ENCODE measurements around the gene ZNF652. TPM values are rescaled to one million over a fixed set of nuclear protein-coding genes. Genes with fewer than 3 reads are reported as not detected.
"Not testable (repeated sequence)": the region's sequence is repeated elsewhere in the genome, so short reads cannot be mapped to it uniquely, and the experiment has no call there.

Gene ZNF652
- total RNA-seq, 1 donor from 2014 or later, result 27.5 TPM

DNA sequence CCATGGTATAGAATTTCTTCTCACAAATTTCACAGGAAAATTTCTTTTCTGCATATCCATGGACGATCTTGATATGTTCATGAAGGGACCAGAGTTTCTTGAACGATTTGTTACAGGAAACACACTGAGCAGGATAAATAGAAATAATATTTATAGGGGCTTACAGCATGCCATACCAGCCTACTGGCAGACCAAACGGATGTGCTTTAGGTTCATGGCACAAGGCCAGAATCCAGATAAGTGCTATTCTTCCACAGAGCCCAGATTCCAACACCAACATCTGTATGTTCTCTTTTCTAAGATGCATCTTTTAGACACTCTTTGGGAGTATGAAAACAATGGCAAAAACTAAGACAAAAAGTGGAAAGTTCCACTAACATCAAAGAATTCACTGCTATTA lies 49.3 kb downstream of the ZNF652 start:
- DNase-seq, result no peak

DNA sequence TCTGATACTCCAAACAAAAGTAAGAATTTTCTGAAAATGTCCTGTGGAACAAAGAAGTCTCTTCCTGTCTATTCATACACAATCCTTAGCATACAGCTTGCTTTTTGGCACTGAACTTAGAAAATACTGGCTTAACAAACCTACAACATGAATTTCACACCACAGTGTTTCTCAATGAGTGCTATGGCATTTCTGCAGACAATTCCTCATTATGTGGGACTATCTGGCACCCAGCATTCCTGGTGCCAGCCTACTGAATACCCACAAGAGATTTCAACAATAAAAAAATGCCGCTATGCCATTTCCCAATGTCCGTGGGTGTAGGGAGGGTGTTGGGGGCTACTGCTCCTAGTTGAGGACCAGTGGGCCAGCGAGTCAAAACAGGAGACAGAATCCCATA lies 62.1 kb downstream of the ZNF652 start:
- DNase-seq, result no peak

DNA sequence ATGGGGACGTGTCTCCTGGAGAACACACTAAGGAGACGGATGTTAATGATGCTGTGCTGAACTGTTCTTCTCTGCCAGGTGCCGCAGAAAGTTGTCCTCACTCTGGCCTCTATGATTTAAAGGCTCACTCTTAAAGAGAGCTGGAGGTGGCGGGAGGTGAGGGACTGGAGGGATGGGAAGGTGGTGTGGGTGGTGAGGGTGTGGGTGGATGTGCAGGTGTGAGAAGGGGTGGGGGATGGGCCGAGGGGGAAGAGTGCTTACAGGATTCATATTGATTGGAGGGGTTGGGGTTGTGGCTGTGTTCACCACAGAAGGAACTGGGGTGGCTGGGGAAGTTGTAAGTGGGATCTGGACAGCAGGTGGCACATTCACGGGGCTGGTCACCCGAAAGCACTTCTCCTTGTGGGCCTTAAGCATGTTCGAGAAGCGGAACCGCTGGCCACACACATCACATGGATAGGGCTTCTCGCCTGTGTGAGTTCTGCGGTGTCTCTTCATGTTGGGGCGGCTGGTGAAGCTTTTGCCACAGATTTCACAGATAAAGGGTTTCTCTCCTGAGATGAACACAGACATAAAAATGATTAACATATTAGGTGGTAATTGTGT lies 63.6 kb downstream of the ZNF652 start:
- DNase-seq, result no peak

DNA sequence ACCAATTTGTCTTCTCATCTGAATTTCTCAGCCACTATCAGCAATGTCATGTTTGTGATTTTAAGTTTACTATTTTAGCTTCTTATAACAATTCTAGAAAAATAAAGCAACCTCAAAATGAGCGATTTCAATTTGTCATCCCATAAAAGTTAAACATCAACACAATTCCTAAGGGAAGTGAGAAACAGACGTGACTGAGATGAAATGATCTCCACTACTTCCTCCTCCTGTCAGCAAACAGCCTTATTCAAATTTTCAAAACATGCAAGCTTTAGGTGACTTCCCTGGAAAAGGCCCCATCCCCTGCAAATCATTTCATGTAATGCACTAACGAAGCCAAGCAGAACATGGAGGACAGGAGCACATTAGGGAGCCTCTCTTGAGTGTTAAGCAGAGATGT lies 64.9 kb downstream of the ZNF652 start:
- DNase-seq, result no peak

DNA sequence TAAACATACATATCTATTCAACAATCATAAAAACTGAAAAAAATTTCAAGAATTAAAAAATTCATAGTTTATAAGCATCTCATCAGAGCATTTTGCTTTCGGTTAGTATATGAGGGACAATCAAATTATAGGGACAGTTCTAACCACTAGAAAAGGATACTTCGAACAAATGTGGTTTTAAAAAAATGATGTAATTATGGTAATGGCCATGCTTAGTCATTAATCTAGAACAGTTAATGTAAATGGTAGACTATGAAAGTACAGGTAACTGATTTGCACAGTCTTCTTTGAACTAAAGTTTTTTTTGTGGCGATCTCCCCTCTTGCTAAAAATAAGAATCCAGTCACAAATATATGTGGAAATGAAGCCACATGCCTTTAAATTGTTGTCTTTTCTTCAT lies 67.9 kb downstream of the ZNF652 start:
- DNase-seq, result no peak

DNA sequence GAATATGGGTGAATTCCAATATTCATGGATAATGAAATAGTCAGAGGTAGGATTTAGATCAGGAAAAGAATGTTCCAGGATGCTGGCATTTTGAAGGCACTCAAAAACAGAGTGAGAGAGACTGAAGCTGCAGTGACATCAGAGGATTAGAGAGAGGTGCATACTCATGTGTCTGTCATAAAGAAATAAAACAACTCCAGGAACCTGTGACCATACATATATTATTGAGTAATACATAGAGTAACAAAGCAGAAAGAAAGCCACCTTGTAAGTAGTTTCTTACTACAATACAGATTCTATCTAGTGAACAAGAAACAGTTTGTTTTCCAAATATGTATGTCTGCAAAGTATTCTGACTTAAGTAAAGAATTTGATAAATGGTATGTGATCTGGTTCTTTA lies 69.1 kb downstream of the ZNF652 start:
- DNase-seq, result no peak

DNA sequence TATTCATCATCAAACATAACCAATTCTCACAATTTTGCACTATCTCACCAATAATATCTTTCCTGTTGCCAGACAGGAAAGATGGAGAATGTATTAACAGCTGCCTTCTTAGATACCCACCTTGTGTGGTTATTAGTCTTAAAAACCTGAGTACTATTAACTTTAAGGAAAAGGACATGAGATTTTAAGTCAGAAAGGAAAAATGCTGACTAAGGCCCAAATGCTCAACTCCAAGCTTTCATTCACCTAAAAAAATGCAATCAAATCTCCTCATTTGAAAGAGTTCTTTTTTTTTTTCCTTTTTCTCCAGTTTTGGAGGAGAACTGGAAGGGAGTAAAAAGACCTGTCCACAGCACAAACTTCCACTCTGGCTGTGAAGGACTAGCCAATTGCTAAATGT lies 70.1 kb downstream of the ZNF652 start:
- no peak for DNase-seq

DNA sequence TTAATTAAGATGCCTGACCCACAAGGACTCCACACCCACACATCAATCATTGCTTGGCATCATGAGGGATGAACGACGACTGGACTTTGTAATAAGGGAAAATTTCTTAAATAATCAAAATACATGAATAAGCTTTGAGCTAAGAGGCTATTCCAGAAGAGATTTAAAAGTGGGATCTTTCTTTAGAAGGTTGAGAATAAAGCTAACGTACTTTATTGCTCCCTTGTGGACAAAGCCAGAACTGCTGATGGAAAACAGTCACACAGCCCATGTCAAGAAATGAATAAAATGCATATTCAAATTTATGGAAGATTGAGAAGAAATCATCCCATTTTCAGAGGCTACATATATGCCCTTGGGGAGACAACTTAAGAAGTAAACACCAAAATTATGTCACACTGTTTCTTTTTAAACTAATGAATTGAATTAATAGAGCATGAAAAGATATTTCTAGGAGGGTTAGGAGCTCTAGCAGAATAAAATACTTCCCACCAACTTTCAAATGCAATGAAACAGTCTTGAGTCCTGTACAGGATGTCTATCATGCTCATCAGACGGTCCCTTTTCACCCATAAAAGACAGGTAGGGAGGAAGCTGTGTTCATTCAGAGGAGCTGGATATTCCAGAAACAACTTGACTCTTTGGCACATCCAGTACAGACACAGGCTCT lies 71.2 kb downstream of the ZNF652 start:
- no peak for DNase-seq

DNA sequence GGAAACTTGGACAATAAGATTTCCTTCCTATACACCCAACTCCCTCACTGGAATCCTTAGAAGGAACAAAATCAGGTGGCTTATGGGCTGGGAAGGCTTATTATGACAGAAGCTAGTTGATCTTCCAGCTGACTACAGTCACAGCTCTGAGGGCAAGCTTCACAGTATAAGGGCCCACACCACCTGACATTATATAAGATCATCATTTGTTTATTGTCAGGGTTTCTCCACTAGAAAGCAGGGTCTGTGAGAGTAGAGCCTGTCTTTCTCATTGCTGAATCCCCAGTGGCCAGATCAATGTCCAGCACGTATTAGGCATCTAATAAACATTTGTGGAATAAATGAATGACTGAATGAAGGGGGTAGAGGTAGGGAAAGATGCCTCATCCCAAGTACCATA lies 73.7 kb downstream of the ZNF652 start:
- DNase-seq, result no peak

DNA sequence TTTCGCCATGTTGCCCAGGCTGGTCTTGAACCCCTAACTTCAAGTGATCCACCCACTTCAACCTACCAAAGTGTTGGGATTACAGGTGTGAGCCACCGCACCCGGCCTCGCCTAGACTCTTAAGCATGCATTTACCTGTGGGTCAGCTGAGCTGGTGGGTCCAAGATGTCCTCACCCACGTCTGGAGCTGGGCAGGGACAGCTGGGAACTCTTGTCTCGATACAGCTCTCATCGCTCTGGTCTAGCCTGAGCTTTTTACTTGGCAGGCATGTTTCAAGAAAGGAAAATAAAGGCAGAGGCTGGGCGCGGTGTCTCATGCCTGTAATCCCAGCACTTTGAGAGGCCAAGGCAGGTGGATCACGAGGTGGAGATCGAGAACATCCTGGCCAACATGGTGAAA lies 74.6 kb downstream of the ZNF652 start:
- no peak for DNase-seq

DNA sequence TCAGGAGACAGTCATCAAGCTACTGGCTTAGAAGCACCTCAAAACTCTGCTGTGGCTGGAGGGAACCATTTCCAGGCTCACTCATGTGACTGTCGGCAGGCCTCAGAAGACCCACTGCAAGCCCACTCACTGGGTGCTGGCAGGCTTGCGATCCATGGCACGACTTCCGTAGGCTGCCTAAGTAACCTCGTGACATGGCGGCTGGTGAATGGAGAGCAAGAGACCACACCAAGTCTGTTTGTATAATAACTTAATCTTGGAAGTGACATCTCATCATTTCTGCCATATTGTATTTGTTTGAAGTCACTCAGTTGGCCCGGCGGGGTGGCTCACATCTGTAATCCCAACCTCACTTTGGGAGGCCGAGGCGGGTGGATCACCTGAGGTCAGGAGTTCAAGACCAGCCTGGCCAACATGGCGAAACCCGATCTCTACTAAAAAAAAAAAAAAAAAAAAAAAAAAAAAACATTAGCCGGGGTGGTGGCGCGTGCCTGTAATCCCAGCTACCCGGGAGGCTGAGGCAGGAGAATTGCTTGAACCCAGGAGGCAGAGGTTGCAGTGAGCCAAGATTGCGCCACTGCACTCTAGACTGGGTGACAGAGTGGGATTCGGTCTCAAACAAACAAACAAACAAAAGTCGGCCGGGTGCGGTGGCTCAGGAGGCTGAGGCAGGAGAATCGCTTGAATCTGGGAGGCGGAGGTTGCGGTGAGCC lies 75.6 kb downstream of the ZNF652 start:
- DNase-seq, result not testable (repeated sequence)

DNA sequence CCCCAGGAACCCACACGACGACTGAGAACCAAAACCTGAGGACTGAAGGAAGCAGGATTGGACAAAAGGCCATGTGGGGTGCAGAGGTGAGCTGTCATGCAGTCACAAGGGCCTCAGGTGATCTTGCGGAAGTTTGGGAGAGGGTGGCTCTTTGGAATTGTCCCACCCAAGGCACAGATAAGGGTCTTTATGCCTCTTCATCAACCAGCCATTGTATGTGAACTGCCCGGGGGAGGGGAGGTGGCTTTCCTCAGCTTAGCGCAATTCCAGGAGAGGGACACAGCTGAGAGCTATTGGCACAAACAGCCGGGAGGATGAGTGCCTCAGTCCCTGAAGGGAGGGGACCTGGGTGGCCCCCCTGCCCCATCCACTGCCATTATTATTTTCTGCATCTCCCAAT lies 76.3 kb downstream of the ZNF652 start:
- DNase-seq, result no peak

DNA sequence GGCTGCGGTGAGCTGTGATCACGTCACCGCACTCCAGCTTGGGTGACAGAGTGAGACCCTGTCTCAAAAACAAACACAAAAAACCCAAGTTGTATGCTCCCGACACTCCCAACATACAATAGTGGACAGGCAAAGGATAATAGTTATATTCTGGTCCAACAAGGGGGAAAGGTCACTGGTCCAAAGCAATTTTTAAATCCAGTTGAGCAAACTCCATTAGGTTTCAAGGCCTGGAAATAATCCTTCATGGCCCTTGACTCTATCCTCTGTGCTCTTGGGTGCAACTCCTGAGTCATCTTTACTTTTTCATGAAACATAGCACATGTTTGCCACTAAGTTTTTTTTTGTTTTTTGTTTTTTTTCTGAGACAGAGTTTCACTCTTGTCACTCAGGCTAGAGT lies 81.1 kb downstream of the ZNF652 start:
- DNase-seq, result no peak

DNA sequence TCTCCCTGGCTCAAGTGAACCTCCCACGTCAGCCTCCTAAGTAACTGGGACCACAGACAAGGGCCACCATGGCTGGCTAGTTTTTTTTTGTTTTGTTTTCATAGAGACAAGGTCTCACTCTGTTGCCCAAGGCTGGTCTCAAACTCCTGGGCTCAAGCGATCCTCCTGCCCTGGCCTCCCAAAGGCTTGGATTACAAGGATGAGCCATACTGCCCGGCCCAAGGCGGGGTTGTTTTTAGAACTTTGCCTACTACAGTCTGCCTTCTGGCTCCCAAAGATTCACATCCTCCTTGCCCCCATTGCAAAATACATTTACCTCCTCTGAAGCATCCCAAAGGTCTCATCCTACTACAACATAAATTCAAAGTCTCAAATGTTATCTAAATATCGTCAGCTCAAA lies 82.0 kb downstream of the ZNF652 start:
- DNase-seq, result no peak

DNA sequence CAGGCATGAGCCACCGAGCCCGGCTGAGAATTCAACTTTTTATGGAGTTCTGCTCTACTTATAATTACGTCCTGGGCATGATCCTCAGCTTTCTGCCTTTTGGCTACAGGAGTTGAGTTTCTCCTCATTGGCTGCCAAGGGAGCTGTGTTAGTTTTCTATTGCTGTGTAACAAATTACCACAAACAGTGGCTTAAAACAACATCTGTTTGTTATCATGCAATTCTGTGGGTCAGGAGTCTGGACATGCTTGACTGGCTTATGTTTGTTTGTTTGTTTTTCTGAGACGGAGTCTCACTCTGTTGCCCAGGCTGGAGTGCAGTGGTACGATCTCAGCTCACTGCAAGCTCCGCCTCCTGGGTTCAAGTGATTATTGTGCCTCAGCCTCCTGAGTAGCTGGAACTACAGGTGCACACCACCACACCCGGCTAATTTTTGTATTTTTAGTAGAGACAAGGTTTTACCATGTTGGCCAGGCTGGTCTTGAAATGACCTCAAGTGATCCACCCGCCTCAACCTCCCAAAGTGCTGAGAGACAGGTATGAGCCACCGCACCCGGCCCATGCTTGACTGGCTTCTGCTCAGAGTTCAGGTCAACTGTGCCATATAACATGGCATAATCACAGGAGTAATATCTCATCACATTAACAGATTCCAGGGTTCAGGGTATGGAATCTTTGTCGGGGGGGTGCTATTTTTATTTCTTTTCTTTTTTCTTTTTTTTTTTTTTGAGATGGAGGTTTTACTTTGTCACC lies 82.6 kb downstream of the ZNF652 start:
- not testable (repeated sequence) for DNase-seq

DNA sequence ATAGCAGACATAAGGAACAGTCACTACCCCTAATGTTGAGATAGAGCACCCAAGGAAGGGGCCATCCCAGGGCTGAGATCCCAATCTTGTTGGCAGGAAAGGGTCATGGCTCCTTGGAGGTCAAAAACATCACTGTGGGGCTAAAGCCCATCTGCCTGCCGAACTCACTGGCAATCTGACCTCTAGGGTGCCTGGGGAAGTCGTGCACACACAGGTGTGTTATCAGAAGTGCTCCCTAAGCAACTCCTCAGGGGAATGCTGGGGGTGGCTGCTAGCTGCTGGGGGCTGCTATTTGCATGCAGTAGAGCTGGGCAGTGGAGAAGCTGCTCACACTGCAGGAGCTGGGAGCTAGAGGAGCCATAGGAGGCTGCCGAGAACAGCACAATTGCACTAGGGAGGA lies 84.0 kb downstream of the ZNF652 start:
- no peak for DNase-seq

DNA sequence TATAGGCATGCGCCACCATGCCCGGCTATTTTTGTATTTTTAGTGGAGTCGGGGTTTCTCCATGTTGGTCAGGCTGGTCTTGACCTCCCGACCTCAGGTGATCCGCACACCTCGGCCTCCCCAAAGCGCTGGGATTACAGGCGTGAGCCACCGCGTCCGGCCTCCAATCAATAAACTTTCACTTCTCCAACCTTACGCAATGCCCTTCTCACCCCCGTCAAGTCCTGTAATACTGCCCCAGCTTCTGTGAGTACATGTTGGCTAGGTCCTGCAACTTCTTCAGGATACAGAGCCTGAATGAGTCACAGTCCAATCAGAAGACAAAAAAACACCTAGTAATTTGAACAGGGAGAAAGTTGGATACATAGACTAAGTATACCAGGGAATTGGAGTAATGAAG lies 84.4 kb downstream of the ZNF652 start:
- DNase-seq, result no peak

DNA sequence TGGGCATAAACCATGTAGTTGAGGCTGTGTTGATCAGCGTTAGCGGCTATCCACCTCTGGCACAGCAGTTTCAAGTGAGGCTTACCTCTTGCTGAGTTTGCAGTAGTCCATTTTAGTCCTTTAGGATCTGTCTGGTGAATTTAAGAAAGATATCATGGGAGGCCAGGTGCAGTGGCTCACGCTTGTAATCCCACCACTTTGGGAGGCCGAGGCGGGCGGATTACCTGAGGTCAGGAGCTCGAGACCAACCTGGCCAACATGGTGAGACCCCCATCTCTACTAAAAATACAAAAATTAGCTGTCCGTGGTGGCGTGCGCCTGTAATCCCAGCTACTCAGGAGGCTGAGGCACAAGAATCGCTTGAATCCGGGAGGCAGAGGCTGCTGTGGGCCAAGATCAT lies 86.1 kb downstream of the ZNF652 start:
- not testable (repeated sequence) for DNase-seq

DNA sequence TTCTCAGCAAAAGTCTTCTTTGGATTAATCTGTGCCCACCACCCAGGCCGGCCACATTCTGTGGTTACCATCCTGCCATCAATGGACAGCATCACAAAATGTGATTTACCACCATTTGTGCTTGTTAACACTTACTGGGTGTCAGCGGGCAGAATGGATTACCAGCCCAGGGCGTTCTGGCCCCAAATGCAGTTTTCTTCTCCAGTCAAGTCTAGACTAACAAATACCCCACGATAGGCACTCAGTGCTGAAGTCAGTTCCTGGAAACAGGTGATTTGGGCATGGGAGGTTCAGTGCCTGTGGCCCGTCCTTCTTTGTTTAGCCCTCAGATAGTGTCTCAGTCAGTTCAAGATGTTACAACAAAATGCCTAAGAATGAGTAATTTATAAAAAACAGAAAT lies 92.7 kb downstream of the ZNF652 start:
- no peak for DNase-seq

DNA sequence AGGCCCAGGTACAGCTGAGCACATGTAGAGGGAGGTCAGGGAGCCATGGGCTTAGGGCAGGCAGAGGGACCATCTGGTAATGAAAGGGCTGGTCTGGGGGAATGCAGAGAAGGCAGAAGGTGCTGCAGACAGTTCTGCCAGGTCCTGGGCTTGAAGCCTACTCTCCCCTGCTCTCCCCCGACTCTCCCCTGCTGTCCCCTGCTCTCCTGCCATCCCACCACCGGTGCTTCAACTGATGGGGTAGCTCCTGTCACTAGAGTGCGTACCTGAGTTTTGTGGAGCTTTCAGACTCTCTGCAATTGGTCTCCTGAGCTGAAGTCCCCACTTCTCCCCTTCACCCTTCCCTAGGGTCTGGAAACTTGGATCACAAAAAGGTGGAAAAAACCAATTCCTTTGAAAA lies 94.1 kb downstream of the ZNF652 start:
- no peak for DNase-seq

DNA sequence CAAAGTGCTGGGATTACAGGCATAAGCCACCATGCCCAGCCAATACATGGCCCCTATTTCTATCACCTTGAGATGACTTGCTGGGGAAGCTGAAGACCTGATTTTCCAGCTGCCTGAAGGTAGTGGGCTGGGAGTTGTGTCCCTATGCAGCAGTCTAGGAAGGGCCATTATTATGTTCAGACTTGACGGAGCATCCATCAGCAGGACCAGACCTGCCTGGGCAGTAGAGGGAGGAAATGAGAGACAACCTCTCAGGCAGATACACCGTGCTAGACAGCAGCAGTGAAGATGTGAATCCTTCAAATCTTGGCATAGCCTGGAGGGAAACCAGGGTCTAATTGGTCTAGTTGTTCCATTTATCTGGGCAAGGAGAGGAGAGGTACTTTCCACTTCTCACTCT lies 95.8 kb downstream of the ZNF652 start:
- no peak for DNase-seq

DNA sequence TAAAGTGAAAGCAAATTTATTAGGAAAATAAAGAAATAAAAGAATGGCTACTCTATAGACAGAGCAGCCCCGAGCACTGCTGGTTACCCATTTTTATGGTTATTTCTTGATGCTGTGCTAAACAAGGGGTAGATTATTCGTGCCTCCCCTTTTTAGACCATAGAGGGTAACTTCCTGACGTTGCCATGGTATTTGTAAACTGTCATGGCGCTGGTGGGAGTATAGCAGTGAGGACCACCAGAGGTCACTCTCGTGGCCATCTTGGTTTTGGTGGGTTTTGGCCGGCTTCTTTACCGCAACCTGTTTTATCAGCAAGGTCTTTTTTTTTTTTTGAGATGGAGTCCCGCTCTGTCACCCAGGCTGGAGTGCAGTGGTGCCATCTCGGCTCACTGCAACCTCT lies 100.5 kb downstream of the ZNF652 start:
- not testable (repeated sequence) for DNase-seq

DNA sequence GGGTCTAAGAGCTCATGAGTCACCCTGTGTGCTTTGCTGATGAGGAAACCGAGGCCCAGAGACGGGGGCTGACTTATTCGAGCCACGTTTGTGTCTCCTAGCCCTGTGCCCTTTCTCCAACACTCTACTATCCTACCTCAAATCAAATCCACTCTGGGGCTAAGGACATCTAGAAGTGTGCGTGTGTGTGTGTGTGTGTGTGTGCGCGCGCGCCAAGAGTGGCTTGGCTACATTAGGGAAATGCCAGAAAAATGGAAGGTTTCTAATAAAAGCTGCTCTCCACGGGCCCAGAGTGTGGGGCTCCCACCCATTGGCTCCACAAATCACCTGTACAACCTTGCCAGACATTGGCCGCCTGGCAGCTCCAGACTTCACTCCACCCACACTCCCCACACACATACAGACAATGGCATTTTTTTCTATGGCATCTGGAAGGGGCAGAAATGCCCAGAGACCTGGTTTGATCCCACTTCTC lies 101.2 kb downstream of the ZNF652 start:
- no peak for DNase-seq
